ENCODE measurements around the gene ERC2.

The ERC2 gene

GRCh38 chr3:55774856-55775255 lies 693.4 kb downstream of the ERC2 start:
- no peak for FAIRE-seq

GRCh38 chr3:55771503-55771902 lies 696.8 kb downstream of the ERC2 start:
- no peak for FAIRE-seq

- no peak for FAIRE-seq
Measured at GRCh38 chr3:55770077-55770476, 698.2 kb downstream of the ERC2 start.

GRCh38 chr3:55766753-55767152 lies 701.5 kb downstream of the ERC2 start:
- FAIRE-seq: no peak

GRCh38 chr3:55765906-55766701 lies 702.2 kb downstream of the ERC2 start:
- FAIRE-seq: no peak

- FAIRE-seq: no peak
Measured at GRCh38 chr3:55765398-55765797, 702.9 kb downstream of the ERC2 start.

- FAIRE-seq: no peak
Measured at GRCh38 chr3:55756976-55757375, 711.3 kb downstream of the ERC2 start.

GRCh38 chr3:55755516-55756205 lies 712.6 kb downstream of the ERC2 start:
- FAIRE-seq: no peak

- no peak for FAIRE-seq
Measured at GRCh38 chr3:55752911-55753310, 715.4 kb downstream of the ERC2 start.

GRCh38 chr3:55751730-55752129 lies 716.5 kb downstream of the ERC2 start:
- FAIRE-seq: no peak

- no peak for FAIRE-seq
Measured at GRCh38 chr3:55750525-55750924, 717.7 kb downstream of the ERC2 start.

GRCh38 chr3:55749036-55749435 lies 719.2 kb downstream of the ERC2 start:
- no peak for FAIRE-seq

GRCh38 chr3:55746808-55747413 lies 721.4 kb downstream of the ERC2 start:
- peak; percentile 61 for FAIRE-seq

GRCh38 chr3:55742832-55743136 lies 725.5 kb downstream of the ERC2 start:
- FAIRE-seq: no peak

GRCh38 chr3:55742022-55742831 lies 726.0 kb downstream of the ERC2 start:
- no peak for FAIRE-seq

- no peak for FAIRE-seq
Measured at GRCh38 chr3:55737186-55737585, 731.1 kb downstream of the ERC2 start.

- FAIRE-seq: no peak
Measured at GRCh38 chr3:55735976-55736375, 732.3 kb downstream of the ERC2 start.

- no peak for FAIRE-seq
Measured at GRCh38 chr3:55731741-55732140, 736.5 kb downstream of the ERC2 start.

- FAIRE-seq: no peak
Measured at GRCh38 chr3:55729546-55729945, 738.7 kb downstream of the ERC2 start.

GRCh38 chr3:55728461-55729100 lies 739.7 kb downstream of the ERC2 start:
- no peak for FAIRE-seq

- FAIRE-seq: no peak
Measured at GRCh38 chr3:55726501-55726775, 741.8 kb downstream of the ERC2 start.

GRCh38 chr3:55725681-55726500 lies 742.4 kb downstream of the ERC2 start:
- no peak for FAIRE-seq

Measured in endometrium (tissue), 2 donors.